GM23338 (cell line): Measurements from ENCODE around the gene SREK1. TPM values are rescaled to one million over a fixed set of nuclear protein-coding genes. Genes with fewer than 3 reads are reported as not detected.

ENCODE experiments used
- ATAC-seq: fragments of 200-7000 bp; cut with Tn5 transposase; 3 replicates; pipeline ENCODE4 v1.9.1; 2020
- DNase-seq: peaks from one replicate; pipeline ENCODE4 v3.0.0-alpha.2; 2015; ENCODE audit warnings: low spot score
- H2AFZ ChIP-seq: fragments of 200-600 bp; sonication (generic); 2 replicates; pipeline ENCODE4 v1.8.0; 2016; ENCODE audit warnings: antibody characterized with exemption, mild to moderate bottlenecking, moderate library complexity
- H3F3A ChIP-seq: fragments of 200-600 bp; sonication (generic); replicated peaks from 2 replicates; pipeline ENCODE4 v1.8.0; 2017; ENCODE audit warnings: antibody characterized with exemption, mixed run types, low read depth
- H3K27ac ChIP-seq: fragments of 200-600 bp; sonication (generic); 2 replicates; pipeline ENCODE4 v1.6.1; 2016; ENCODE audit warnings: low read depth
- H3K27me3 ChIP-seq: fragments of 200-600 bp; sonication (generic); 2 replicates; pipeline ENCODE4 v1.8.0; 2016; ENCODE audit warnings: mild to moderate bottlenecking, mixed run types, moderate library complexity; ENCODE audit not compliant: insufficient read depth
- H3K36me3 ChIP-seq: fragments of 200-600 bp; sonication (generic); 2 replicates; pipeline ENCODE4 v1.8.0; 2016; ENCODE audit warnings: mild to moderate bottlenecking; ENCODE audit not compliant: insufficient read depth
- H3K4me1 ChIP-seq: fragments of 200-600 bp; sonication (generic); 2 replicates; pipeline ENCODE4 v1.8.0; 2016; ENCODE audit warnings: mild to moderate bottlenecking, moderate library complexity; ENCODE audit not compliant: insufficient read depth
- H3K4me2 ChIP-seq: fragments of 200-600 bp; sonication (generic); 2 replicates; pipeline ENCODE4 v1.7.1; 2017; ENCODE audit warnings: mixed run types
- H3K4me3 ChIP-seq: fragments of 200-600 bp; sonication (generic); 2 replicates; pipeline ENCODE4 v1.6.1; 2016; ENCODE audit warnings: mixed run types
- H3K79me2 ChIP-seq: fragments of 200-600 bp; sonication (generic); replicated peaks from 2 replicates; pipeline ENCODE4 v1.8.0; 2017; ENCODE audit warnings: mild to moderate bottlenecking; ENCODE audit not compliant: insufficient read depth
- H3K9me2 ChIP-seq: fragments of 200-600 bp; sonication (generic); 2 replicates; pipeline ENCODE4 v1.8.0; 2017; ENCODE audit not compliant: insufficient read depth
- H4K20me1 ChIP-seq: fragments of 200-600 bp; sonication (generic); replicated peaks from 2 replicates; pipeline ENCODE4 v1.8.0; 2017; ENCODE audit warnings: mild to moderate bottlenecking; ENCODE audit not compliant: insufficient read depth
- H3K27ac Mint-ChIP-seq: 2 replicates; pipeline ENCODE4 v1.8.0; 2020; ENCODE audit warnings: inconsistent platforms, mild to moderate bottlenecking, moderate library complexity, mixed read lengths
- H3K27me3 Mint-ChIP-seq: 3 replicates; pipeline ENCODE4 v1.8.0; 2022; ENCODE audit warnings: low read depth, mild to moderate bottlenecking, moderate library complexity, mixed read lengths, inconsistent platforms; ENCODE audit not compliant: insufficient read depth, poor library complexity
- H3K36me3 Mint-ChIP-seq: 3 replicates; pipeline ENCODE4 v1.8.0; 2021; ENCODE audit warnings: low read depth, mild to moderate bottlenecking, inconsistent platforms, moderate library complexity, mixed read lengths
- H3K4me1 Mint-ChIP-seq: 3 replicates; pipeline ENCODE4 v1.8.0; 2020; ENCODE audit warnings: mild to moderate bottlenecking, inconsistent platforms, mixed read lengths
- H3K4me3 Mint-ChIP-seq: 3 replicates; pipeline ENCODE4 v1.8.0; 2021; ENCODE audit warnings: moderate library complexity, mild to moderate bottlenecking, inconsistent platforms, mixed read lengths
- H3K9me3 Mint-ChIP-seq: 3 replicates; pipeline ENCODE4 v1.8.0; 2020; ENCODE audit warnings: moderate library complexity, mild to moderate bottlenecking, inconsistent platforms, mixed read lengths
- CREB1 ChIP-seq: fragments of 250-450 bp; sonication (Bioruptor Pico); IDR thresholded peaks from 2 replicates; pipeline ENCODE4 v1.5.0; 2020; ENCODE audit warnings: low read depth, mild to moderate bottlenecking, moderate library complexity
- CTCF ChIP-seq, 2 experiments: fragments of 200-600 bp in 1 of 2; sonication (generic) in 1 of 2; conservative IDR thresholded peaks; 2 replicates each; pipeline versions ENCODE4 v1.5.1 to v1.6.1; 2016 to 2017; ENCODE audit warnings: antibody characterized with exemption in 2 of 2, low read depth in 2 of 2, mild to moderate bottlenecking in 2 of 2, moderate library complexity in 1 of 2
- POLR2AphosphoS5 ChIP-seq: IDR thresholded peaks from 2 replicates; pipeline ENCODE4 v1.6.1; 2016; ENCODE audit warnings: antibody characterized with exemption, low read depth
- REST ChIP-seq: IDR thresholded peaks from one replicate; pipeline ENCODE4 v1.6.1; 2018; ENCODE audit warnings: antibody characterized with exemption; ENCODE audit not compliant: unreplicated experiment
- polyA plus RNA-seq: library from polyadenylated mRNA; unstranded; fragments of >200 nt; fragmentation: Nextera tagmentation; extraction: Ambion mirVana; gene quantifications from 2 replicates; pipeline ENCODE4 v1.2.1, GENCODE V29; 2016
- total RNA-seq: library from RNA; depleted of rRNA; stranded (reverse); fragments of >200 nt; shearing (Covaris generic); gene quantifications from 2 replicates; pipeline ENCODE4 v1.2.3, GENCODE V29; 2014

SREK1 gene
- total and polyA plus RNA-seq, 2 experiments from 2014 or later: 64.3 to 66.4 TPM

- no peak overlapping the region for H3K4me3 Mint-ChIP-seq
- no peak for ATAC-seq
These were observed 27.5 kb downstream of the SREK1 start for GRCh38 chr5:66171349-66172344.

GRCh38 chr5:66174338-66174737 lies 30.2 kb downstream of the SREK1 start:
- ATAC-seq (no peak), DNase-seq (peak; percentile 28)
- Histone ChIP-seq H3K79me2 (no peaks in the 10 kb centered on the region), H3K4me3 (no peak overlapping the region), H3K27ac (no peak overlapping the region), H3K27me3 (no peaks in the 10 kb centered on the region), H3K4me2 (no peak overlapping the region), H3F3A (no peaks in the 10 kb centered on the region), H4K20me1 (no peaks in the 10 kb centered on the region), H2AFZ (no peak overlapping the region), H3K36me3 (peaks cover 37% of the 10 kb centered on the region), H3K4me1 (no peaks in the 10 kb centered on the region), H3K9me2 (no peaks in the 10 kb centered on the region)
- Mint-ChIP-seq H3K4me1 (no peaks in the 10 kb centered on the region), H3K27me3 (no peaks in the 10 kb centered on the region), H3K4me3 (no peak overlapping the region), H3K9me3 (no peaks in the 10 kb centered on the region), H3K27ac (no peak overlapping the region), H3K36me3 (peaks cover 54% of the 10 kb centered on the region)
- TF ChIP-seq REST (no peak), CTCF (conservative IDR thresholded peaks at IDR 0.05; ENCODE audit: low read depth in 2 of 2) (peak in 1 of 2 experiments; percentile 37; a peak in 1 of 4 replicates), CREB1 (no peak)

More at GRCh38 chr5:66171349-66172344, 27.5 kb downstream of the SREK1 start:
- Mint-ChIP-seq H3K9me3 (no peaks in the 10 kb centered on the region), H3K27ac (no peak overlapping the region), H3K4me1 (no peaks in the 10 kb centered on the region), H3K36me3 (peaks cover 37% of the 10 kb centered on the region), H3K27me3 (no peaks in the 10 kb centered on the region)
- peak; percentile 74 for DNase-seq
- no peaks in the 10 kb centered on the region for H3K79me2 ChIP-seq
- no peak overlapping the region for H3K4me2 ChIP-seq
- H2AFZ ChIP-seq: no peak overlapping the region
- no peaks in the 10 kb centered on the region for H3K9me2 ChIP-seq
- no peak overlapping the region for H3K4me3 ChIP-seq
- no peak for TF ChIP-seq POLR2AphosphoS5
- TF ChIP-seq CTCF (conservative IDR thresholded peaks at IDR 0.05; ENCODE audit: low read depth in 2 of 2): peak; percentile 58 to 60
- peaks cover 20% of the 10 kb centered on the region for H3K36me3 ChIP-seq
- no peaks in the 10 kb centered on the region for H3F3A ChIP-seq
- no peak overlapping the region for H3K27ac ChIP-seq
- no peaks in the 10 kb centered on the region for H4K20me1 ChIP-seq
- no peaks in the 10 kb centered on the region for H3K27me3 ChIP-seq
- no peaks in the 10 kb centered on the region for H3K4me1 ChIP-seq
